K562 (cell line): ENCODE data around the gene CRTC3. TPM values are rescaled to one million over a fixed set of nuclear protein-coding genes. Genes with fewer than 3 reads are reported as not detected.

Source experiments
- ATAC-seq: fragments of 200-7000 bp; cut with Tn5 transposase; 3 replicates; pipeline ENCODE4 v1.9.1; 2020; ENCODE audit warnings: moderate library complexity
- BruUV-seq: library from RNA; stranded (reverse); fragments of 400-500 nt; replicated peaks from 2 replicates; lab custom pipeline; 2021; lab: Mats Ljungman, UMichigan
- CTCF ChIA-PET: fragments of 300-600 bp; formaldehyde crosslinking; extraction: SDS; loops from one replicate; lab custom pipeline; 2021; ENCODE audit warnings: low intra/inter-chr PET ratio; lab: Yijun Ruan, JAX
- POLR2A ChIA-PET: fragments of 300-600, 350-650 bp; sonication (Branson Sonifier 250); formaldehyde crosslinking; extraction: SDS; loops from one replicate; lab custom pipeline; 2021; ENCODE audit warnings: antibody characterized with exemption, inconsistent platforms; lab: Yijun Ruan, JAX
- DNase-seq, 4 experiments: peaks; one replicate each; pipeline versions ENCODE4 v3.0.0 to v3.0.0-alpha.2; 2011 to 2018; ENCODE audit warnings: low spot score in 3 of 4, mixed read lengths in 3 of 4; ENCODE audit errors: extremely low read depth in 1 of 4
- FAIRE-seq: peaks from 2 replicates; lab custom pipeline; 2011; peaks lifted over from hg19 to GRCh38; lab: Jason Lieb, UNC
- H2AFZ ChIP-seq: 2 replicates; pipeline ENCODE4 v1.6.0; 2011; ENCODE audit warnings: low read depth, low read length, control low read depth, inconsistent platforms
- H3K27ac ChIP-seq: fragments of 200-600 bp; 3 replicates; pipeline ENCODE4 v1.8.0; 2011; ENCODE audit warnings: low read depth, mild to moderate bottlenecking, control low read depth, inconsistent platforms, low read length, moderate library complexity, mixed read lengths; ENCODE audit errors: extremely low read depth
- H3K27me3 ChIP-seq, 2 experiments: fragments of 300-600 bp in 1 of 2; 2 replicates in 1 of 2; 3 replicates in 1 of 2; pipeline versions ENCODE4 v1.6.0 to v1.8.0; 2011; ENCODE audit warnings: inconsistent platforms in 2 of 2, low read length in 2 of 2, mild to moderate bottlenecking in 1 of 2, mixed read lengths in 1 of 2, moderate library complexity in 1 of 2; ENCODE audit not compliant: control insufficient read depth in 2 of 2, insufficient read depth in 2 of 2
- H3K36me3 ChIP-seq: fragments of 300-600 bp; 3 replicates; pipeline ENCODE4 v1.8.0; 2011; ENCODE audit warnings: mild to moderate bottlenecking, low read length, inconsistent platforms; ENCODE audit not compliant: control insufficient read depth, insufficient read depth
- H3K4me1 ChIP-seq, 2 experiments: fragments of 200-600 bp in 1 of 2; replicated peaks in 1 of 2; 2 replicates in 1 of 2; 3 replicates in 1 of 2; pipeline versions ENCODE4 v1.5.1 to v1.8.0; 2011; ENCODE audit warnings: inconsistent platforms in 2 of 2, low read length in 2 of 2, mild to moderate bottlenecking in 1 of 2, mixed read lengths in 1 of 2, moderate library complexity in 1 of 2; ENCODE audit not compliant: control insufficient read depth in 2 of 2, insufficient read depth in 2 of 2
- H3K4me2 ChIP-seq: 2 replicates; pipeline ENCODE4 v1.6.1; 2011; ENCODE audit warnings: low read length, control low read depth, inconsistent platforms, mixed read lengths; ENCODE audit not compliant: insufficient read depth
- H3K4me3 ChIP-seq: fragments of 200-600 bp; sonication (generic), shearing (Covaris generic); 2 replicates; pipeline ENCODE4 v1.5.1; 2016; ENCODE audit warnings: control low read depth, inconsistent platforms
- H3K79me2 ChIP-seq: fragments of 200-600 bp; 3 replicates; pipeline ENCODE4 v1.8.0; 2011; ENCODE audit warnings: low read length, inconsistent platforms; ENCODE audit not compliant: control insufficient read depth, insufficient read depth
- H3K9ac ChIP-seq, 2 experiments: 2 replicates each; pipeline versions ENCODE4 v1.6.0 to v1.6.1; 2011; ENCODE audit warnings: low read depth in 2 of 2, low read length in 2 of 2, control low read depth in 1 of 2, inconsistent platforms in 1 of 2, mild to moderate bottlenecking in 1 of 2, mixed read lengths in 1 of 2; ENCODE audit not compliant: insufficient read depth in 1 of 2
- H3K9me1 ChIP-seq: one replicate; pipeline ENCODE4 v1.6.0; 2011; ENCODE audit warnings: inconsistent platforms, mild to moderate bottlenecking, low read length, moderate library complexity; ENCODE audit not compliant: control insufficient read depth, insufficient read depth
- H3K9me3 ChIP-seq: replicated peaks from 2 replicates; pipeline ENCODE4 v1.5.1; 2011; ENCODE audit warnings: low read depth, low read length, inconsistent platforms; ENCODE audit not compliant: control insufficient read depth, insufficient read depth
- H4K20me1 ChIP-seq: replicated peaks from 2 replicates; pipeline ENCODE4 v1.6.1; 2011; ENCODE audit warnings: low read length, inconsistent platforms, mixed read lengths; ENCODE audit not compliant: control insufficient read depth, insufficient read depth
- ADNP ChIP-seq: fragments of 200-800 bp; sonication (Bioruptor generic); IDR thresholded peaks from 2 replicates; pipeline ENCODE4 v1.6.1; 2016; ENCODE audit warnings: missing genetic modification characterization, missing compliant biosample characterization
- ASH1L ChIP-seq: fragments of 450-650 bp; IDR thresholded peaks from 2 replicates; pipeline ENCODE4 v1.6.1; 2018; ENCODE audit warnings: borderline replicate concordance, mild to moderate bottlenecking, low read depth; ENCODE audit not compliant: partially characterized antibody
- BCL6 ChIP-seq: fragments of 250-450 bp; sonication (Bioruptor Pico); IDR thresholded peaks from 2 replicates; pipeline ENCODE4 v1.4.0; 2020
- CBFA2T3 ChIP-seq: fragments of 450-650 bp; IDR thresholded peaks from 2 replicates; pipeline ENCODE4 v1.6.1; 2017
- CBX2 ChIP-seq: fragments of 200-600 bp; sonication (generic); IDR thresholded peaks from one replicate; pipeline ENCODE4 v1.6.1; 2012; ENCODE audit warnings: mild to moderate bottlenecking, low read length, inconsistent platforms; ENCODE audit not compliant: insufficient read depth, poor library complexity, severe bottlenecking
- E2F5 ChIP-seq: sonication (generic); formaldehyde crosslinking; IDR thresholded peaks from 2 replicates; pipeline ENCODE4 v1.8.0; 2022; ENCODE audit warnings: mild to moderate bottlenecking, missing genetic modification reagents
- ETV5 ChIP-seq: sonication (generic); formaldehyde crosslinking; IDR thresholded peaks from 2 replicates; pipeline ENCODE4 v1.4.0; 2020; ENCODE audit warnings: low read depth, mild to moderate bottlenecking, missing genetic modification reagents
- EZH2 ChIP-seq: IDR thresholded peaks from 2 replicates; pipeline ENCODE4 v1.6.1; 2012; ENCODE audit warnings: low read depth, mild to moderate bottlenecking, inconsistent platforms, low read length, borderline replicate concordance
- GMEB1 ChIP-seq: fragments of 250-450 bp; sonication (Bioruptor Pico); IDR thresholded peaks from 2 replicates; pipeline ENCODE4 v1.4.0; 2020; ENCODE audit warnings: mild to moderate bottlenecking
- HNRNPUL1 ChIP-seq: fragments of 200-400 bp; formaldehyde crosslinking; IDR thresholded peaks from 2 replicates; pipeline ENCODE4 v1.6.1; 2017; ENCODE audit warnings: low read length
- NFXL1 ChIP-seq: fragments of 450-650 bp; formaldehyde crosslinking; IDR thresholded peaks from 2 replicates; pipeline ENCODE4 v1.4.0; 2021; ENCODE audit warnings: mild to moderate bottlenecking
- PURB ChIP-seq: sonication (generic); formaldehyde crosslinking; IDR thresholded peaks from 2 replicates; pipeline ENCODE4 v1.9.0; 2021; ENCODE audit warnings: low read depth, mild to moderate bottlenecking, missing genetic modification reagents
- RBFOX2 ChIP-seq: fragments of 200-400 bp; formaldehyde crosslinking; IDR thresholded peaks from 2 replicates; pipeline ENCODE4 v1.6.1; 2017; ENCODE audit warnings: low read depth, mild to moderate bottlenecking, low read length, moderate library complexity
- SMAD3 ChIP-seq: fragments of 450-650 bp; formaldehyde crosslinking; conservative IDR thresholded peaks from 2 replicates; pipeline ENCODE4 v1.4.0; 2020; ENCODE audit warnings: mild to moderate bottlenecking
- STAT5A ChIP-seq: IDR thresholded peaks from 2 replicates; pipeline ENCODE4 v1.6.1; 2012; ENCODE audit warnings: low read length, inconsistent platforms, borderline replicate concordance
- TRIM28 ChIP-seq: fragments of 450-650 bp; IDR thresholded peaks from 2 replicates; pipeline ENCODE4 v1.6.1; 2017
- UBTF ChIP-seq, 2 experiments: IDR thresholded peaks; 2 replicates each; pipeline ENCODE4 v1.6.1; 2012; ENCODE audit warnings: improper control_type of control experiment in 2 of 2, low read depth in 2 of 2, low read length in 2 of 2, borderline replicate concordance in 1 of 2
- YY1 ChIP-seq, 3 experiments: IDR thresholded peaks; 2 replicates each; pipeline ENCODE4 v1.6.1; 2011; ENCODE audit warnings: low read length in 2 of 3, mild to moderate bottlenecking in 2 of 3, moderate library complexity in 2 of 3, borderline replicate concordance in 1 of 3, control low read depth in 1 of 3, low read depth in 1 of 3; ENCODE audit not compliant: insufficient read depth in 3 of 3, insufficient replicate concordance in 2 of 3, control insufficient read depth in 1 of 3, insufficient read length in 1 of 3; ENCODE audit errors: extremely low read depth in 1 of 3
- ZKSCAN3 ChIP-seq: fragments of 250-450 bp; sonication (Bioruptor Pico); IDR thresholded peaks from 2 replicates; pipeline ENCODE4 v1.4.0; 2020
- ZNF584 ChIP-seq: fragments of 200-800 bp; sonication (Bioruptor generic); IDR thresholded peaks from 2 replicates; pipeline ENCODE4 v1.6.1; 2016; ENCODE audit warnings: low read depth, mild to moderate bottlenecking, missing genetic modification characterization, missing compliant biosample characterization
- in situ Hi-C: fragments of 300-500 bp; cut with MboI; formaldehyde crosslinking; loops from 4 replicates; pipeline ENCODE4 v1.15.0; 2018; ENCODE audit warnings: inconsistent platforms, mixed read lengths
- intact Hi-C: fragments of 100-400 bp; cut with micrococcal nuclease; formaldehyde crosslinking; loops from 2 replicates; pipeline ENCODE4 v1.14.2; 2022
- polyA plus RNA-seq, 8 experiments: library from polyadenylated mRNA; depleted of rRNA in 4 of 8; stranded (reverse) in 5 of 8; unstranded in 3 of 8; fragments of >200 nt; fragmentation: Nextera tagmentation in 2 of 8; fragmentation: Illumina TruSeq in 1 of 8; extraction: Ambion mirVana in 2 of 8; extraction: Trizol in 1 of 8; gene quantifications; 2 replicates each; pipeline versions ENCODE4 v1.2.1 to v1.2.3, GENCODE V29; 2011 to 2014; ENCODE audit warnings: inconsistent platforms in 1 of 8, missing spikeins in 1 of 8
- total RNA-seq, 7 experiments: library from RNA; depleted of rRNA in 6 of 7; stranded (reverse); fragments of >200 nt in 6 of 7; fragmentation: Illumina TruSeq in 2 of 7; extraction: Trizol in 2 of 7; gene quantifications; 2 replicates each; pipeline versions ENCODE4 v1.2.1 to v1.2.3, GENCODE V29; 2011 to 2021; ENCODE audit warnings: low replicate concordance in 1 of 7

Gene CRTC3
- total and polyA plus RNA-seq, 9 of the 15 experiments (the other 6 are each of a cell fraction or from before 2014, with no cell fraction given), result 1.2 to 19.0 (median 11.6) TPM

- Histone ChIP-seq H3K9me3 (no peaks in the 10 kb centered on the region), H3K27ac (no peak overlapping the region), H3K4me2 (no peak overlapping the region), H2AFZ (no peak overlapping the region), H3K4me1 (peaks cover 0 to 10% of the 10 kb centered on the region in 2 experiments; a peak in 4 of 5 replicates), H3K4me3 (no peak overlapping the region), H3K9ac (no peak overlapping the region), H3K79me2 (no peaks in the 10 kb centered on the region; the same call in 2 of the 3 replicates), H4K20me1 (no peaks in the 10 kb centered on the region), H3K27me3 (no peaks in the 10 kb centered on the region), H3K9me1 (peaks cover 4% of the 10 kb centered on the region), H3K36me3 (no peaks in the 10 kb centered on the region)
- ChIA-PET POLR2A (interaction anchor here (0.8 to 1.1 kb wide), 2 partner anchors 9 to 11 kb away, joined by 3 read pairs; no protein-coding TSS in a partner anchor), CTCF (no interaction called here)
- no peak for FAIRE-seq
- no peak for DNase-seq
- intact Hi-C loops, result no loop called here
- BruUV-seq, result no TSS peak
- ATAC-seq, result no peak
- TF ChIP-seq NFXL1 (CRISPR knock-in tag), result no peak
- TF ChIP-seq E2F5, result no peak
- no peak for TF ChIP-seq YY1 (IDR thresholded peaks at IDR 0.05; ENCODE audit: borderline replicate concordance in 1 of 3, control insufficient read depth in 1 of 3, extremely low read depth in 1 of 3, insufficient read depth in 3 of 3, insufficient read length in 1 of 3, insufficient replicate concordance in 2 of 3, low read depth in 1 of 3, low read length in 2 of 3)
- no peak for TF ChIP-seq BCL6 (CRISPR knock-in tag)
- TF ChIP-seq RBFOX2, result no peak
- no peak for TF ChIP-seq UBTF (IDR thresholded peaks at IDR 0.05; ENCODE audit: borderline replicate concordance in 1 of 2, low read depth in 2 of 2, low read length in 2 of 2)
- no peak for TF ChIP-seq STAT5A
- TF ChIP-seq PURB (CRISPR knock-in tag), result no peak
- TF ChIP-seq EZH2, result no peak
- no peak for TF ChIP-seq HNRNPUL1
- TF ChIP-seq CBFA2T3, result no peak
- no peak for TF ChIP-seq GMEB1 (CRISPR knock-in tag)
- no peak for TF ChIP-seq TRIM28
- no peak for TF ChIP-seq ADNP (tag)
- TF ChIP-seq ETV5 (CRISPR knock-in tag), result no peak
- no peak for TF ChIP-seq SMAD3 (CRISPR knock-in tag)
- no peak for TF ChIP-seq ZKSCAN3 (CRISPR knock-in tag)
- TF ChIP-seq ZNF584 (CRISPR knock-in tag), result no peak
- TF ChIP-seq CBX2, result no peak
- TF ChIP-seq ASH1L, result no peak
- in situ Hi-C loops, result no loop called here
These were observed 36.1 kb downstream of the CRTC3 start for GRCh38 chr15:90565866-90566265.
